PC-9 (cell line): ENCODE measurements around the gene EVC2.

Source experiments
- CTCF ChIP-seq: fragments of 200-600 bp; sonication (generic); conservative IDR thresholded peaks from 2 replicates; pipeline ENCODE4 v1.6.1; 2017; ENCODE audit warnings: mixed run types, antibody characterized with exemption, mild to moderate bottlenecking, moderate library complexity
- EZH2 ChIP-seq: fragments of 200-600 bp; sonication (generic); IDR thresholded peaks from 2 replicates; pipeline ENCODE4 v1.8.0; 2017; ENCODE audit warnings: antibody characterized with exemption, low read depth

DNA sequence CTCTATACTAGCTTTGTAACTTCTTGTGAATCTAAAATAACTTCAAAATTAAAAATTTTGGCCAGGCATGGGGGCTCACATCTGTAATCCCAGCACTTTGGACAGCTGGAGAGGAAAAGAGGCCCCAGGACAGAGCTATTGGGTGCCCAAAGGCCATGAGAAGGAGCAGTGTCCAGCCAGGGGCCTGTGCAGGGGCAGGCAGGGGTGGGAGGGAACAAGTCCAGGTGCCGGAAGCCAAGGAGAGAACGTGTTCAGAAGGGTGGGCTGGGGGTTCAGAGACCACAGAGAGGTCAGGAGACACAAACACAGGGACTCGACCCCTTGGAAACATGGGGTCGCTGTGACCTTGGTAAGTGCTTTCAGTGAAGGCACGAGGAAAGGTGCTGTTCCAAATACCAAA lies 138.9 kb downstream of the EVC2 start:
- TF ChIP-seq CTCF (no peak), EZH2 (no peak)
